NCI-H2227 (cell line): Measurements from ENCODE around the gene CD5L.

Experiments used
- DNase-seq: peaks from one replicate; lab custom pipeline; 2025; ENCODE audit not compliant: unreplicated experiment; lab: John Stamatoyannopoulos, UW

CD5L gene

DNA sequence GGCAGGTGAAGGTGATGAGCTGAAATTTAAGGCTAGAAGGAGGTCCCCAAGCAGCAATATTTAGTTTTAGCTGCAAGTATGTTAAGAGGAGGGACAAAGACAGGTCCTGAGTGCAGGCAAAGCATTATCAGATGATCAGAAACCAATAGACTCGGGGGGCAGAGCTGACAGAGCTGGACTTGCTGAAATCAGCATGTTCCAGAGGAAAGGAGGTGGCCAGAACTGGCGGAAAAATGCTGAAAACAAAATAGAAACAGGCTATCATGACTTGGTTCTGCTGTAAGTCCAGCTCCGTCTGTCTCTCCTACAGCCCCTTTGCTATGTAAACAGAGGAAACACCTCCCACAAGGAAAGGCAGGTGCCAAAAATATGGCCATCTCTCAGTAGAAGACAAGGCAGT, at the start of gene CD5L:
Gene CD5L, minus strand, starts transcription at position 101 of the 400 bp plus-strand sequence. CDS start 107 bp downstream, outside the sequence.
- DNase-seq, result no peak

GRCh38 chr1:157882580-157882979, 41.0 kb upstream of the CD5L start:
- no peak for DNase-seq

GRCh38 chr1:157880621-157881020, 39.0 kb upstream of the CD5L start:
- DNase-seq, result no peak

DNA sequence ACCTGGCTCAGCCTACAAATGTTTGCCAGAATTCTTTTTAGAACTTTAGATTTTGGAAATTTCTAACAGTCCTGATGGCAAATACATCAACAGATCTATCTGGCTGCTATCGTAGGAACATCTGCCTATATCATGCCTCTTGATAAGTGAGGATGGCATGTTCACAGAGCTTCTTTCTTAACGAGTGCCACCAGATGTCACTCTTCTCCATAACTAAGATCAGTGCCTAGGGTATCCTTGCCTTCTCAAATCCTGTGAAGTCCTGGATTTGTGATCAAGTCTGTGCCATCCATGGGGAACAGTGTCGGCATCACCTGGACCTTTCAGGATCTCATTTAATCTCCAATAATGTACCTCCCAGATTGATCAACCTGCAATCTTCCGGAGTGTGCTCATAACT, 36.5 kb upstream of the CD5L start:
- peak; percentile 44 for DNase-seq

DNA sequence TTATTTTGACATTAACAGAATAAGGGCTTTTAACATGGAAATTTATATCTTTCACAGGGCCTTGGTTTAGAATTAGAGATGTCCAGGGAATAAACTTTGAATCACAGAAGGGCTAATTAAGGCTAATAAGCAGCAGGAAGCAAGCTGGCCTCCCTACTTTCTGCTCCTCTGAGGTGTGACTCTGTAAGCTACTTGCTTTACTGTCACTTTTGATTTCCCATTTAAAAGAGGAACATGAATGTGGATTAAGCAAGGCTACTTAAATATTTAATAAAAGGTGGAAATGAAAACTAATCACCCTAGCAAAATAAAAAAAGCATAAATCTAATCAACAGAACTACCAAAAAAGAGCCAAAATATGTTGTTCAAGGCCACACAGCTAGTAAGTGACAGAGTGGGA, 28.9 kb upstream of the CD5L start:
- DNase-seq, result no peak

GRCh38 chr1:157868654-157869053, 27.0 kb upstream of the CD5L start:
- DNase-seq, result no peak

DNA sequence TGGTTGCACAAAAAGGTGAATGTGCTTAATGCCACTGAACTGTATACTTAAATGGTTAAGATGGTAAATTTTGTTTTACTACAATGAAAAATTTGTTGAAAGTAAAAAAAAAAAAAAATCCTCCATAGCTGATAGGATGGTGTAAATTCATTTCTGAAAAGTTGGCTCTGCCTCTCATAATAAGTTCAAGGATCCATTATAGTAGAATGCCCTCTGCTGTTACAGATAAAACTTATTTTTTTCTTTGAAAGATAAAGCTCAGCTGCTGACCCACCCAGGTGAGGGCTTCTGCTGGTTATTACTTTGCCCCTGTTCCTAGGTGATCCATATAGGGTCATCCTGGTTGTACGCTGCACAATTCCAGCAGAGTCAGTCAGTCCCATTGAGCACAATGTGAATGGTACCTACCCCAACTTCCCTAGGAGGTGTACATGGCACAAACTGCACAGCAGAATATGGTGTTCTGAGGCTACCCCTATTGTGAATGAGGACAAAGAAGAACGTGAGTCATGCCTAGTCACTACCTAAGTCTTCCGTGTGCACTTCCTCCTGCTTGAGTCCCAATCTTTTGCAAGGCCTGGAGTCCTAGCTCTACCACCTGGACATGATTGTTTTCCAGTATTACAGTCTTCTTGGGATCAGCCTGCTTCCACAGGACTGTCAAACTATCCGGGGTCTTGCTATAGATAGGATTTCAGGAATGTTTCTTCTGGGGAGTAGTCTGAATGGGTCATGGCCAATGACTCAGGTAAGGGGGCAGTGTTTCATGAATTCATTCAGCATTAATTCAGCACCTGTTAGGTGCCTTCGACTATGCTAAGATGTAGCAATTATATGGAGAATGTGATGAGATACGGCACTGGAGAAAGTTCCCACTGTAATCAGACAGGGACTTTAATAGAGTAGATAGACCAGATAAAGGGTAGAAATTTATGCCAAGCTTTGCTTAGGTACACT, 20.8 kb upstream of the CD5L start:
- no peak for DNase-seq

DNA sequence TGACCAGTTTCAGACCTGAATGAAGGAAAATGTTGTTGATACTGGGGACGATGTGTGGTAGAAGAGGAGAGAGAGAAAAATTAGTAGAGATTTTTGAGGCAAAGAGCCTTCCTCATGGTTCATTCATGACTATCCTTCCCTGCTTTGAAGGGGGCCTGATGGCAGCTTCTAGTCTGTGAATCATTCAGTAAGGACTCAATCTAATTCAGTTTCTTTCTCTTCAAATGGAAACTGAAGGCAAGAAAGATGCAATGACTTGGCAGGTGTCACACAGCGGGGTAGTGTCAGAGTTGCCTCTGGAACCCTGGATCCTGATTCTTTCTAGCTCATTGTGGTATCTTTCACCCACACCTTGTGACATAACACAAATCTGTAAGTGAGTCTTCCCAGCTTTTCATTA, 14.9 kb upstream of the CD5L start:
- DNase-seq, result no peak

DNA sequence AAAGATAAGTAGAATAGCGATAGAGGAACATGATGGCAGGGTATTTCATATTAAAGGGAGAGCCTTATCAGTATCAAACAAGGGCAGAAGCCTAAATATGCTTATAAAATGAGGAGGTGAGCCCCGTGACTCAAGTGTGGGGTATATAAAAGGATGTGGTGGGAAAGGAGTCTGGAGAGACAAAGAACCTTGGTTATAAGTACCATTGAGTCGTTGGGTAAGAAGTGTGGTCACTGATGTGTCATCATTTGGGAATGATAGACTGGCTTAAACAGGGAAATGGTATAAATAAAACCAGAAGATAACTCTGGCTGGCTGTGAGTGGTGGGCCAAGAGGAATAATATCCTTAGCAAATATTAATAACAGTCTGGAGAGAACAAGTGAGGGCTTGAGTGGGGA, 10.9 kb upstream of the CD5L start:
- no peak for DNase-seq

- DNase-seq, result no peak
Measured at GRCh38 chr1:157849229-157849875, 7.7 kb upstream of the CD5L start.

DNA sequence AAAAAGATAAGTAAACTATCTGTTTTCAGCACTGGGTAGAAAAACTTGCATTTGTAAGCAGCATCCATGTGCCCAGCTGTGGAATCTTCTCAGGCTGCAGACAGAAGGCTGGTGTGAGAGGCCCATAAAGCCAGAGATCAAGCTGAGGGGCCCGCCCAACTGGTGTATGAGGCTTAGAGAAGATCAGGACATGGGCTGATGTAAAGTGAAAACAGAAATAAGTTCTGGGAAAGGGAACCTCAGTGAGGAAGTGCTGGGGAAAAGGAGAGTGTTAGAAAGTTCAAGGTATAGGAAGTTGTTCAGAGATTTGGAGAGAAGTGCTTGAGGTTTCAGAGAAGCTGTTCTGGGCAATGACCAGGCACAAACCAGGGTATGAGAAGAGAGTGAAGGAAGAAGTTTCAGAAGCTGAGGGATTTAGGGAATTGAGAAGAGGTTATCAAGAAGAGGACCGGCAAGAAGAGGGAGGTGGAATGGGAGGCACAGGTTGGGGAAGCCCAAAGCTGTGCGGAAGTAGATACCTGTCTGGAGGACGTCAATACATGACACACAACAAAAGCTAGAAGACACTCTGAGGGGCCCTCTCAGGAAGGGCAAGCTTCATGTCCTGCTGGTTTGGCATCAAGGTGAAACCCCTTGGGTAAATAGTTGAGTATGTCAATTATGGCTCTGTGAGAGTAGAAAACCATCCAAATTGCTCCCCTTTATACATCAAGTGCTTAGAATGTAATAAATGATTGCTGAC, 2.7 kb upstream of the CD5L start:
- DNase-seq, result no peak

GRCh38 chr1:157842939-157843338, 1.3 kb upstream of the CD5L start:
- no peak for DNase-seq

DNA sequence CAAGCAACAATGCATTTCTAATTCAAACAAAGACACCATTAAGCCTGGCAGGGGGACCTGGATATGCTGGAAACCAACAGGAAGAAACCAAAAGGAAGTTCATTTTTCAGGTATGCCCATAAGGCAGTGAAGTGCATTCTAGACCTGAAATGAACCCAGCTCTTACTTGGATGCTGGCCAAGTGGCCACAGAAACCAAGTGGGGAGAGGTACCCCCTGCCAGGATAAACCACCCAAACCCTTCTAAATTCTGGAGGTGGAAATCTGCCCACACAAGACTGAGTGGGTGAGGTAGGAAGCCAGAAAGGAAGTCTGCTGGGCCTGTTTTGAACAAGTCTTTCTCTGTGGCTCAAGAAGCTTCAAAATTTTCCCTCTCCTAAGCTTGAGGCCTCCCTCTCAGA, 2.6 kb downstream of the CD5L start:
- DNase-seq, result no peak

DNA sequence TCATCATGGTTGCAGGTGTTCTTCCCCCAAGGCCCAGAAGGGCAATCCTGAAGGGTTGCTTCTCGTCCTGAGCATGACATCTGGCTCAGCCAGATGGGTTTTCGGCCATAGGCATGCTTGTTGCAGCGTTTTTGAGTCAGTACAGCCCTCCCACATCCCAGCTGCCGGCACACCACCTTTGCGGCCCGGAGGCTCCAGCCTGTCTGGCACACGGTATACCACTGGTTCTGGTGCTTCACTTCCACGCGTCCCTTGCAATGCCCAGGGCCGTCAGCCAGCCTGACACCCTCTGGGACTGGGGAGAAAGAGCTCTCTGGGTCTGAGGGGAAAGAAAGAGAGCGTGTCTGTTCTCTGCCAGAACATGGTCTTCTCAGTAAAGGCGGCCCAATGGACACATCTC, 7.2 kb downstream of the CD5L start:
- DNase-seq, result no peak

DNA sequence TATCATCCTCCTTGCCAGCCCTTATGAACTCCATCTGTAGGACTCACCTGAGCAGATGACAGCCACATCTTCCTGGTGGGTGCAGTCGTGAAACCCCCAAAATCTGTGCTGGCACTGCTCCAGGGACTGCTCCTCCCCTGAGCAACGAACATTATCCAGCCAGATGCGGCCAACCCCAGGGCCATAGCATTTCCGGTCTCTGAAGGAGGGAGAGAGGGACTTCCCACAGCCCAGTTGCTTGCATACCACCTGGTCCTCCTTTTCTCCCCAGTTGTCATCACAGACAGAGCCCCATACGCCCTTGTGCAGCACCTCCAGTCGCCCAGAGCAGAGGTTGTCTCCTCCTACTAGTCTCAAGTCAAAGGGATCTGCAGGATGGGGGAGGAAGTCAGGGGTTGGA, 8.5 kb downstream of the CD5L start:
- no peak for DNase-seq

DNA sequence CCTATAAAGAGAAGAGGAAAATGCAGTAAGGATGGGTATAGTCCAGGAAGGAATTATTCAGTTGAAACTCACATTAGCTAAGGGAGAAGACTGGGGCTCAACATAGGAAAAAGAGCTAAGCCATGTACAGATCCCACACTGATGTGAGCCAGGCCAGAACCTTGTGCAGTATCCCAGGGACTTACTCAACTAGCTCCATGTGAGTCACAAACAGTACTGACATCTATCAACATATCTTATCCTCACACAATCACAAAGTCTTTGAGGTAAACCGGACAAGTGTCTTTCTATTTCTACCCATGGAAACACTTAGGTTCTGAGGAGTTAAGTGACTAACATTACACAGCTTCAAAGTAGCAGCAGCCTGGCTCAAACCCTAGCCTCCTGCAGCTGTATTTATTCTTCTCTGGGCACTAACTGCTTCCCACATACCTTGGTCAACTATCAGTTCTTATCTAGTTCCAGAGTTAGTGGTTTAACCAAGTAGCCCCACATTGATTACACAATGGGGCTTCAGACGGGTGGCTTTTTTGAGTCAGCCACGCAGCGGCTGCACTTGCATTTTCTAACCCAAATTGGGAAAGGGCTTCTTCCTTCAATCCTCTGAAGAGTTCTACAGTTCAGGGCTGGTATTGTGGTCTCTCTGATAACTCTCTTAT, 9.5 kb downstream of the CD5L start:
- DNase-seq, result no peak

- no peak for DNase-seq
Measured at GRCh38 chr1:157830887-157831286, 10.7 kb downstream of the CD5L start.

GRCh38 chr1:157829711-157830110, 11.9 kb downstream of the CD5L start:
- no peak for DNase-seq

- DNase-seq, result no peak
Measured at GRCh38 chr1:157829210-157829609, 12.4 kb downstream of the CD5L start.

GRCh38 chr1:157820299-157820698, 21.3 kb downstream of the CD5L start:
- DNase-seq, result no peak

GRCh38 chr1:157819896-157820295, 21.7 kb downstream of the CD5L start, which contains the start of gene FCRL1:
Gene FCRL1 (minus strand): TSS chr1:157820120. CDS start chr1:157820037, 83 bp downstream.
- DNase-seq, result no peak
